HCT116 (cell line): ENCODE results near the gene PLK5. TPM values are rescaled to one million over a fixed set of nuclear protein-coding genes. Genes with fewer than 3 reads are reported as not detected.

Experiments
- ATAC-seq: fragments of 200-7000 bp; cut with Tn5 transposase; 2 replicates; pipeline ENCODE4 v1.9.1; 2020; ENCODE audit warnings: mild to moderate bottlenecking, moderate library complexity
- BruUV-seq: library from RNA; stranded (reverse); fragments of 400-500 nt; replicated peaks from 2 replicates; lab custom pipeline; 2021; lab: Mats Ljungman, UMichigan
- CTCF ChIA-PET: fragments of 300-600 bp; sonication (Branson Sonifier 250); formaldehyde crosslinking; loops from one replicate; lab custom pipeline; 2021; ENCODE audit warnings: antibody characterized with exemption; lab: Charles Lee
- POLR2A ChIA-PET: fragments of 300-600, 350-600 bp; sonication (Branson Sonifier 250); formaldehyde crosslinking; loops from one replicate; lab custom pipeline; 2021; ENCODE audit warnings: antibody characterized with exemption; lab: Charles Lee
- RAD21 ChIA-PET, 2 experiments: fragments of 300-600 bp; sonication (Branson Sonifier 250); formaldehyde crosslinking; loops; one replicate each; lab custom pipeline; 2023; ENCODE audit warnings: low total read pairs in 2 of 2; ENCODE audit not compliant: uncharacterized antibody in 2 of 2, unreplicated experiment in 2 of 2, low non-redundant PET in 1 of 2; lab: Charles Lee
- DNase-seq: peaks from one replicate; pipeline ENCODE4 v3.0.0-alpha.2; 2010; ENCODE audit warnings: low read depth, low spot score
- H2AFZ ChIP-seq: fragments of 200-600 bp; shearing (Covaris generic), sonication (generic); 2 replicates; pipeline ENCODE4 v1.6.1; 2017; ENCODE audit warnings: low read depth, mixed run types, mixed read lengths, antibody characterized with exemption, low read length; ENCODE audit not compliant: poor library complexity, severe bottlenecking
- H3K27ac ChIP-seq: 2 replicates; pipeline ENCODE4 v1.5.1; 2012; ENCODE audit warnings: low read depth, low read length
- H3K27me3 ChIP-seq: fragments of 200-600 bp; sonication (generic); 2 replicates; pipeline ENCODE4 v1.6.1; 2016; ENCODE audit warnings: mixed run types, low read length, mixed read lengths; ENCODE audit not compliant: insufficient read depth
- H3K36me3 ChIP-seq, 2 experiments: fragments of 200-500 bp in 1 of 2; fragments of 200-600 bp in 1 of 2; sonication (Bioruptor generic) in 1 of 2; sonication (generic) in 1 of 2; 2 replicates each; pipeline versions ENCODE4 v1.5.1 to v1.6.1; 2014 to 2016; ENCODE audit warnings: low read length in 2 of 2, inconsistent platforms in 1 of 2, mixed read lengths in 1 of 2, mixed run types in 1 of 2; ENCODE audit not compliant: insufficient read depth in 2 of 2, control insufficient read depth in 1 of 2
- H3K4me1 ChIP-seq, 2 experiments: fragments of 200-600 bp in 1 of 2; sonication (generic) in 1 of 2; 2 replicates each; pipeline versions ENCODE4 v1.5.1 to v1.6.1; 2012 to 2017; ENCODE audit warnings: low read length in 2 of 2, inconsistent platforms in 1 of 2, mild to moderate bottlenecking in 1 of 2, mixed read lengths in 1 of 2, mixed run types in 1 of 2, moderate library complexity in 1 of 2; ENCODE audit not compliant: insufficient read depth in 2 of 2, control insufficient read depth in 1 of 2
- H3K4me2 ChIP-seq: fragments of 200-600 bp; sonication (generic); 2 replicates; pipeline ENCODE4 v1.6.1; 2017; ENCODE audit warnings: mixed run types, low read length, mixed read lengths
- H3K4me3 ChIP-seq, 2 experiments: fragments of 200-600 bp in 1 of 2; sonication (generic) in 1 of 2; replicated peaks in 1 of 2; 2 replicates each; pipeline ENCODE4 v1.5.1; 2011 to 2016; ENCODE audit warnings: low read length in 2 of 2, control low read depth in 1 of 2, low read depth in 1 of 2, mild to moderate bottlenecking in 1 of 2, mixed read lengths in 1 of 2, mixed run types in 1 of 2
- H3K79me2 ChIP-seq: fragments of 200-600 bp; sonication (generic); 2 replicates; pipeline ENCODE4 v1.6.1; 2017; ENCODE audit warnings: mild to moderate bottlenecking, mixed run types, low read length, moderate library complexity, mixed read lengths; ENCODE audit not compliant: insufficient read depth
- H3K9ac ChIP-seq: fragments of 200-600 bp; sonication (generic); 2 replicates; pipeline ENCODE4 v1.6.1; 2016; ENCODE audit warnings: low read length, mixed read lengths
- H3K9me2 ChIP-seq: fragments of 200-600 bp; sonication (generic), shearing (Covaris generic); 2 replicates; pipeline ENCODE4 v1.6.1; 2017; ENCODE audit warnings: mixed run types, mild to moderate bottlenecking, moderate library complexity; ENCODE audit not compliant: insufficient read depth
- H3K9me3 ChIP-seq, 2 experiments: fragments of 200-500 bp in 1 of 2; fragments of 200-600 bp in 1 of 2; sonication (Bioruptor generic) in 1 of 2; sonication (generic) in 1 of 2; 2 replicates each; pipeline ENCODE4 v1.6.1; 2014 to 2017; ENCODE audit warnings: low read length in 2 of 2, mixed read lengths in 2 of 2, inconsistent platforms in 1 of 2, low read depth in 1 of 2, mild to moderate bottlenecking in 1 of 2, mixed run types in 1 of 2, moderate library complexity in 1 of 2; ENCODE audit not compliant: control insufficient read depth in 1 of 2, insufficient read depth in 1 of 2
- H4K20me1 ChIP-seq: fragments of 200-600 bp; sonication (generic), shearing (Covaris generic); 2 replicates; pipeline ENCODE4 v1.6.1; 2017; ENCODE audit warnings: mixed run types, mild to moderate bottlenecking, moderate library complexity; ENCODE audit not compliant: insufficient read depth
- CEBPB ChIP-seq: IDR thresholded peaks from 2 replicates; pipeline ENCODE4 v1.6.1; 2012; ENCODE audit warnings: low read depth
- EGR1 ChIP-seq: IDR thresholded peaks from 2 replicates; pipeline ENCODE4 v1.6.1; 2012; ENCODE audit warnings: low read depth
- EZH2 ChIP-seq: fragments of 200-600 bp; sonication (generic); IDR thresholded peaks from 2 replicates; pipeline ENCODE4 v1.6.1; 2017; ENCODE audit warnings: antibody characterized with exemption, mixed run types
- POLR2A ChIP-seq: IDR thresholded peaks from 2 replicates; pipeline ENCODE4 v1.7.0; 2011; ENCODE audit warnings: borderline replicate concordance; ENCODE audit not compliant: insufficient read depth, insufficient read length; ENCODE audit errors: extremely low read depth
- SP1 ChIP-seq: IDR thresholded peaks from 2 replicates; pipeline ENCODE4 v1.6.1; 2012; ENCODE audit warnings: low read depth
- ZNF274 ChIP-seq: fragments of 200-500 bp; sonication (Bioruptor generic); IDR thresholded peaks from 2 replicates; pipeline ENCODE4 v1.6.1; 2014; ENCODE audit warnings: mild to moderate bottlenecking, low read depth, low read length, inconsistent platforms
- intact Hi-C: fragments of 100-400 bp; cut with micrococcal nuclease; formaldehyde crosslinking; loops from 2 replicates; pipeline ENCODE4 v1.10.0; 2022
- total RNA-seq: library from RNA; stranded (reverse); gene quantifications from one replicate; pipeline ENCODE4 v1.2.1, GENCODE V29; 2021; ENCODE audit not compliant: unreplicated experiment
- TF ChIP-seq, protein P1 (sequence below): IDR thresholded peaks from 2 replicates; pipeline ENCODE4 v1.6.1; 2012

PLK5 gene
- total RNA-seq, 1 experiment from 2014 or later = not detected

DNA sequence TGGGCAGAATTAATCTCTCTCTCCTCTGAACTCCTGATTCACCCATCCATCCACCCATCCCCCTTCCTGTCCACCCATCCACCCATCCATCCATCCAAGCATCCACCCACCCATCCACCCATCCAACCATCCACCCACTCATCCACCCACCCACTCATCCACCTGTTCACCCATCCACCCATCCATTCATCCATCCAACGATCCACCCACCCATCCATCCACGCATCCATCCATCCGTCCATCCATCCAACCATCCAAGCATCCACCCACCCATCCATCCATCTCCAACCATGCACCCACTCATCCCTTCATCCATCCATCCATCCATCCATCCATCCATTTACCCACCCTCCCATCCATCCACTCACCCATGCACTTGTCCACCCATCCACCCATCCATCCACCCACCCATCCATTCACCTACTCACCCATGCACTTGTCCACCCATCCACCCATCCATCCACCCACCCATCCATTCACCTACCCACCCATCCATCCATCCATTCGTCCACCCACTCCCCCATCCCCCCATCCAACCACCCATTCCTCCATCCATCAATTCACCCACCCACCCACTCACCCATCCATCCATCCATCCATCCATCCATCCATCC lies 25.6 kb downstream of the PLK5 start:
- H3K9ac ChIP-seq = no peak overlapping the region
- H3K36me3 ChIP-seq = no peaks in the 10 kb centered on the region
- no peak overlapping the region for H2AFZ ChIP-seq
- no peak overlapping the region for H3K4me3 ChIP-seq
- TF ChIP-seq POLR2A (no peak), CEBPB (no peak), ZNF274 (no peak), EGR1 (no peak)
- ChIA-PET POLR2A (no interaction called here), RAD21 (no interaction called here), CTCF (no interaction called here)
- no peaks in the 10 kb centered on the region for H3K79me2 ChIP-seq
- intact Hi-C loops = no loop called here
- H3K27ac ChIP-seq = no peak overlapping the region
- H3K9me2 ChIP-seq = no peaks in the 10 kb centered on the region
- ATAC-seq (no peak), DNase-seq (no peak)
- H3K4me1 ChIP-seq = peaks cover 8 to 25% of the 10 kb centered on the region in 2 experiments
- H3K27me3 ChIP-seq = no peaks in the 10 kb centered on the region
- BruUV-seq = no TSS peak
- H4K20me1 ChIP-seq = no peaks in the 10 kb centered on the region
- no peaks in the 10 kb centered on the region; a peak in 1 of 4 replicates for H3K9me3 ChIP-seq
- no peak overlapping the region for H3K4me2 ChIP-seq

DNA sequence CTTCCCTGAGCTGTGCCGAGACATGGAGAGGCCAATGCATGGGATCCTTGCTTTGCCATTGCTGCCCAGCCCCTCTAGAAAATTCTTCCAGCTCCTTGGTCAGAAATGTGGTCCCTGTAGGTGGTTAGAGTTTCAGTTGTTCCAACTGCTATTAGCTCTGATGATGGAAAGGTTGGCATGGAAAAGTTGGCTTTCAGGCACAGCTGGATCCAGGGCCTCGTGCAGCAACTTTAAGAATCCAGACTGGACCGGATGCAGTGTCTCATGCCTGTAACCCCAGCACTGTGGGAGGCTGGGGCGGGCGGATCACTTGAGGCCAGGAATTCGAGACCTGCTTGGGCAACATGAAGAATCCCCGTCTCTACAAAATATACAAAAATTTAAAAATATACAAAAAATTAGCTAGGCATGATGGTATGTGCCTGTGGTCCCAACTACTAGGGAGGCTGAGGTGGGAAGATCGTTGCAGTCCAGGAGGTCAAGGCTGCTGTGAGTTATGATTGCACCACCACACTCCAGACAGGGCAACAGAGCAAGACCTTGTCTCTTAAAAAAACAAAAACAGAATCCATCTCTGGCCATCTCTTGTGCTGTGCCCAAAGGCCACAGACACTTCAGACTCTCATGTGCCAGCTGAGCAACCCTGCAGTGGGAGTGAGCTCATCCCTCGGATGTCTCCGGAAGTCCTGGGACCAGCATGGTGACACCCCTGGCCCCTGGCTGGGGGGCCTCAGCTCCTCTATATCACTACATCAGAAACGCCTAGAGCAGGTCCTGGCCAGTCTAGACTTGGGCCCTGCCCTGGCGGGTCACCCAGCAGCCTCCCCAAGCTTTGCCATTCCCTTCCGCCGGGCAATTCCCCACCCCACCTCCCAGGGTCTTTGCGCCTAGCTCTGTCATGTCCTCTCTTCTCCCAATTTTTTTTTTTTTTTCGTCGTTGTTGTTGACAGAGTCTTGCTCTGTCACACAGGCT lies 27.5 kb downstream of the PLK5 start:
- H3K27me3 ChIP-seq = no peaks in the 10 kb centered on the region
- H3K9me2 ChIP-seq = no peaks in the 10 kb centered on the region
- no peak for ATAC-seq
- intact Hi-C loops = no loop called here
- H3K27ac ChIP-seq = no peak overlapping the region
- H3K9ac ChIP-seq = no peak overlapping the region
- ChIA-PET POLR2A (no interaction called here), CTCF (no interaction called here)
- H3K4me2 ChIP-seq = no peak overlapping the region
- no peaks in the 10 kb centered on the region for H3K79me2 ChIP-seq
- BruUV-seq = no TSS peak
- H3K4me1 ChIP-seq = peaks cover 8 to 15% of the 10 kb centered on the region in 2 experiments
- TF ChIP-seq SP1 = no peak
- TF ChIP-seq, protein P1, sequence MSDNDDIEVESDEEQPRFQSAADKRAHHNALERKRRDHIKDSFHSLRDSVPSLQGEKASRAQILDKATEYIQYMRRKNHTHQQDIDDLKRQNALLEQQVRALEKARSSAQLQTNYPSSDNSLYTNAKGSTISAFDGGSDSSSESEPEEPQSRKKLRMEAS = no peak
- TF ChIP-seq EZH2 = no peak
- TF ChIP-seq, all 23 proteins: peak for 0
- Histone ChIP-seq H3K9me3 (no peaks in the 10 kb centered on the region; a peak in 1 of 4 replicates), H4K20me1 (no peaks in the 10 kb centered on the region), H2AFZ (no peak overlapping the region), H3K4me3 (no peak overlapping the region), H3K36me3 (peaks cover 0 to 2% of the 10 kb centered on the region in 2 experiments; a peak in 1 of 4 replicates)
- no peak for DNase-seq
- RAD21 ChIA-PET = no interaction called here
